ENCODE measurements around the gene LRP11. TPM values are rescaled to one million over a fixed set of nuclear protein-coding genes. Genes with fewer than 3 reads are reported as not detected.

Gene LRP11
- total RNA-seq, 2 experiments from 2014 or later: 1.5 TPM

GRCh38 chr6:149823013-149823412 is 41.1 kb downstream of the LRP11 start:
- H3K4me2 ChIP-seq (ENCODE audit: low read length): no peak overlapping the region
- H3K9me3 ChIP-seq (ENCODE audit: low read length): no peaks in the 10 kb centered on the region
- H2AFZ ChIP-seq (ENCODE audit: low read length): no peak overlapping the region
- POLR2A ChIA-PET: interaction anchor here (0.8 kb wide), 1 partner anchor 261 kb away, joined by 3 read pairs; no protein-coding TSS in a partner anchor
- TF ChIP-seq EZH2phosphoT487 (IDR thresholded peaks at IDR 0.05; ENCODE audit: borderline replicate concordance, low read depth, low read length): no peak
- TF ChIP-seq, protein P1, sequence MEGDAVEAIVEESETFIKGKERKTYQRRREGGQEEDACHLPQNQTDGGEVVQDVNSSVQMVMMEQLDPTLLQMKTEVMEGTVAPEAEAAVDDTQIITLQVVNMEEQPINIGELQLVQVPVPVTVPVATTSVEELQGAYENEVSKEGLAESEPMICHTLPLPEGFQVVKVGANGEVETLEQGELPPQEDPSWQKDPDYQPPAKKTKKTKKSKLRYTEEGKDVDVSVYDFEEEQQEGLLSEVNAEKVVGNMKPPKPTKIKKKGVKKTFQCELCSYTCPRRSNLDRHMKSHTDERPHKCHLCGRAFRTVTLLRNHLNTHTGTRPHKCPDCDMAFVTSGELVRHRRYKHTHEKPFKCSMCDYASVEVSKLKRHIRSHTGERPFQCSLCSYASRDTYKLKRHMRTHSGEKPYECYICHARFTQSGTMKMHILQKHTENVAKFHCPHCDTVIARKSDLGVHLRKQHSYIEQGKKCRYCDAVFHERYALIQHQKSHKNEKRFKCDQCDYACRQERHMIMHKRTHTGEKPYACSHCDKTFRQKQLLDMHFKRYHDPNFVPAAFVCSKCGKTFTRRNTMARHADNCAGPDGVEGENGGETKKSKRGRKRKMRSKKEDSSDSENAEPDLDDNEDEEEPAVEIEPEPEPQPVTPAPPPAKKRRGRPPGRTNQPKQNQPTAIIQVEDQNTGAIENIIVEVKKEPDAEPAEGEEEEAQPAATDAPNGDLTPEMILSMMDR (conservative IDR thresholded peaks at IDR 0.05; ENCODE audit: low read length): peak; percentile 63
- no peaks in the 10 kb centered on the region for H3K36me3 ChIP-seq (ENCODE audit: insufficient read depth, low read length)
- H3K4me1 ChIP-seq (ENCODE audit: insufficient read depth, low read length, poor library complexity, severe bottlenecking): no peaks in the 10 kb centered on the region
- no peak overlapping the region for H3K4me3 ChIP-seq (ENCODE audit: low read depth, low read length, poor library complexity, severe bottlenecking)
- no peaks in the 10 kb centered on the region for H3K79me2 ChIP-seq (ENCODE audit: insufficient read depth, low read depth, low read length)
- H3K9me2 ChIP-seq (ENCODE audit: insufficient read depth, low read length): no peaks in the 10 kb centered on the region
- H4K20me1 ChIP-seq (ENCODE audit: insufficient read depth, low read length): no peaks in the 10 kb centered on the region
- intact Hi-C loops (cut with micrococcal nuclease; ENCODE audit: unreplicated experiment): loop anchor here (2.0 kb wide), 1 partner anchor 98 kb away; no protein-coding TSS in a partner anchor
- CTCF ChIA-PET (ENCODE audit: unreplicated experiment): no interaction called here
- BruUV-seq (replicated peaks): no TSS peak
- no peak overlapping the region for H3K27ac ChIP-seq (ENCODE audit: low read depth, low read length, poor library complexity, severe bottlenecking)
- DNase-seq (ENCODE audit: low spot score): peak; percentile 8

DNA sequence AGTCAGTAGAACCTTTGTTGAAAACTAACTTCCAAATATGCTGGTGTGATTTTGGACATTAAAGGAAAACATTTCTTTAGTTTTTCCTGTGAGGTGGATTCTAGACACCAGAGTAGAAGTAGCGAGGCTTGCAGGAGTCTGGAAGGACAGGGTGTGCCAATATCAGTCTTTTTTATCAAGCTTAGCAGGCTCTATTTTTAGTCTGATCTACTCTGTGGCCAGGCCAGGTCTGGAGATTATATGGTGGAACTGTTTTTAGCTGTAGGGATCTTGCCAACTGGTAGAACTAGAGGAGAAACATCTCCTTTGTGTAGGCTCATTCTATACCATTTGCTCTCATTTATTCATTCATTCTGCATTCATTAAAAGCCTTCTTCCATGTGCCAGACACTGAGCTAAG is 42.7 kb downstream of the LRP11 start:
- no peaks in the 10 kb centered on the region for H3K4me1 ChIP-seq (ENCODE audit: insufficient read depth, low read length, poor library complexity, severe bottlenecking)
- POLR2A ChIA-PET: interaction anchor here (1.3 kb wide), 2 partner anchors 9 to 19 kb away, joined by 3 to 4 read pairs; no protein-coding TSS in a partner anchor
- H3K4me2 ChIP-seq (ENCODE audit: low read length): no peak overlapping the region
- intact Hi-C loops (cut with micrococcal nuclease; ENCODE audit: unreplicated experiment): no loop called here
- no peaks in the 10 kb centered on the region for H3K79me2 ChIP-seq (ENCODE audit: insufficient read depth, low read depth, low read length)
- no peaks in the 10 kb centered on the region for H3K9me3 ChIP-seq (ENCODE audit: low read length)
- H4K20me1 ChIP-seq (ENCODE audit: insufficient read depth, low read length): no peaks in the 10 kb centered on the region
- no peak for DNase-seq (ENCODE audit: low spot score)
- no TSS peak for BruUV-seq (replicated peaks)
- CTCF ChIA-PET (ENCODE audit: unreplicated experiment): interaction anchor here (0.8 to 1.2 kb wide), 2 partner anchors 11 to 76 kb away, joined by 3 to 4 read pairs; partner anchors contain the start of gene NUP43
- H3K27ac ChIP-seq (ENCODE audit: low read depth, low read length, poor library complexity, severe bottlenecking): no peak overlapping the region
- no peak overlapping the region for H3K4me3 ChIP-seq (ENCODE audit: low read depth, low read length, poor library complexity, severe bottlenecking)
- no peaks in the 10 kb centered on the region for H3K36me3 ChIP-seq (ENCODE audit: insufficient read depth, low read length)
- no peak overlapping the region for H2AFZ ChIP-seq (ENCODE audit: low read length)
- no peaks in the 10 kb centered on the region for H3K9me2 ChIP-seq (ENCODE audit: insufficient read depth, low read length)
- no peak for TF ChIP-seq EZH2phosphoT487 (IDR thresholded peaks at IDR 0.05; ENCODE audit: borderline replicate concordance, low read depth, low read length)
- TF ChIP-seq, protein P1 (conservative IDR thresholded peaks at IDR 0.05; ENCODE audit: low read length): no peak

DNA sequence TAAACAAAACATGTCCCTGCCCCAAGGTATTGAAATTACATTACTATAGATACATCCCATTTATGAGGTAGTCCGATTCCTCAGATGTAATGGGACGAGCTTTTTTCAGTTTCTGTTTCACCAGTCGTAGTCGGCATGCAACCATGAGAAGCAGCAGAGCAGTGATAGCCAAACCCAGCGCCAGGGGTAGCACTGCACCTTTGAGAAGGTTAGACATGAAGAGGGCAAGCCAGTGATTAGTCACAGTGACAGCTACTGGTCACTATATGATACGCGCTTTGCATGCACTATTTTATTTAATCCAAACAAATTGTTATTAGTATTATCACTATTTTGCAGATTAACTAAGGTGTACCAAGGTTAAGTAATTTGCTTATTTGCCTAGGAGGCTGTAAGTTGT is 43.7 kb downstream of the LRP11 start:
- DNase-seq (ENCODE audit: low spot score): peak; percentile 45
- peak overlapping the region; percentile 26; the same call in 1 of the 2 replicates for H3K4me2 ChIP-seq (ENCODE audit: low read length)
- no peak overlapping the region for H3K27ac ChIP-seq (ENCODE audit: low read depth, low read length, poor library complexity, severe bottlenecking)
- intact Hi-C loops (cut with micrococcal nuclease; ENCODE audit: unreplicated experiment): no loop called here
- H3K9me3 ChIP-seq (ENCODE audit: low read length): no peaks in the 10 kb centered on the region
- H3K36me3 ChIP-seq (ENCODE audit: insufficient read depth, low read length): no peaks in the 10 kb centered on the region
- no peaks in the 10 kb centered on the region for H3K4me1 ChIP-seq (ENCODE audit: insufficient read depth, low read length, poor library complexity, severe bottlenecking)
- no peaks in the 10 kb centered on the region for H4K20me1 ChIP-seq (ENCODE audit: insufficient read depth, low read length)
- no peak overlapping the region for H2AFZ ChIP-seq (ENCODE audit: low read length)
- no peaks in the 10 kb centered on the region for H3K79me2 ChIP-seq (ENCODE audit: insufficient read depth, low read depth, low read length)
- no peaks in the 10 kb centered on the region for H3K9me2 ChIP-seq (ENCODE audit: insufficient read depth, low read length)
- CTCF ChIA-PET (ENCODE audit: unreplicated experiment): no interaction called here
- TF ChIP-seq EZH2phosphoT487 (IDR thresholded peaks at IDR 0.05; ENCODE audit: borderline replicate concordance, low read depth, low read length): no peak
- TF ChIP-seq, protein P1 (conservative IDR thresholded peaks at IDR 0.05; ENCODE audit: low read length): peak; percentile 55
- POLR2A ChIA-PET: interaction anchor here (0.7 to 1.5 kb wide), 7 partner anchors 10 to 257 kb away, joined by 3 to 5 read pairs (median 4); no protein-coding TSS in a partner anchor
- no peak overlapping the region for H3K4me3 ChIP-seq (ENCODE audit: low read depth, low read length, poor library complexity, severe bottlenecking)
- no TSS peak for BruUV-seq (replicated peaks)

All from OCI-LY7 (cell line).